Hematopoietic multipotent progenitor cell treated with erythropoietin and hydrocortisone succinate and interleukin-3 and kit ligand, for 6 days (in vitro differentiated cells): ENCODE measurements around the gene CABYR.
A peak's percentile ranks its signal among the peaks of the same experiment; 100 is the strongest.

Experiments
- DNase-seq: peaks from one replicate; pipeline ENCODE4 v3.0.0-alpha.2; 2015

Gene CABYR

GRCh38 chr18:24195296-24196053 is 56.6 kb downstream of the CABYR start:
- no peak for DNase-seq

- DNase-seq: no peak
Measured at GRCh38 chr18:24196764-24197163, 57.9 kb downstream of the CABYR start.

DNA sequence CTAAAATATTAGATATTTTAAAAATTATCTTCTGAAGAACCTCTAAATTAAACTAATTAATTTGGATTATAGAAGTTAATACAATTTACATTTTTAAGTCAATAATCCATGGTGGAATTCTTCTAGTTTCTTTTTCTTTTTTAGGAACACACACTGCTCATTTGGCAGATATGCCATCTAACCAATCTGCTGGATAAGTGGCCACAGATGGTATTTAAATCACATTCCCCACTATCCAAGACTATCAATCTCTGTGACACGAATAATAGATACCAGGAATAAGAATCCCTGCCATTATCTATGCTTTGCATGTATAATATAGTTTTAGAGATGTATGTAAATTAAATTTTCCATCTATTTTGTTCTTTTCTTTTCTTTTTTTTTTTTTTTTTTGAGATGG is 58.5 kb downstream of the CABYR start:
- DNase-seq: no peak

DNA sequence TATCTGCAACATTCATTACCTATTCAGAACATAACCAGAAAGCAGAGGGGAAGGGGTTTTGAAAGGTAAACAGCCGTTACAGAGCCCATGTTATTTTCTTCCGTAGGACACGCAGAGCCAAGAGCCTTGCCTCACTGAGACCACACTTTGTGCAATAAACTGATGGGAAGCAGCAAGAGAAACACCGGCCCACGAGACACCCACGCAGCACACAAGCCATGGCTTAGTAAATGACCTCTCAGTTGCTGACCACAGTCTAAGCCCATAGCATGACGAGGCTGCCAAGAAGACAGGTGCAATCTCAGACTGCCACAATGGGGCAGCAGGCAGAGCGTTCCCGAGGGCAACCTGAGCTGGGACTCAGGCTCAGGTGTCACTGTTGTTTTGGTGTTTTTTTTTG is 59.6 kb downstream of the CABYR start:
- no peak for DNase-seq

DNA sequence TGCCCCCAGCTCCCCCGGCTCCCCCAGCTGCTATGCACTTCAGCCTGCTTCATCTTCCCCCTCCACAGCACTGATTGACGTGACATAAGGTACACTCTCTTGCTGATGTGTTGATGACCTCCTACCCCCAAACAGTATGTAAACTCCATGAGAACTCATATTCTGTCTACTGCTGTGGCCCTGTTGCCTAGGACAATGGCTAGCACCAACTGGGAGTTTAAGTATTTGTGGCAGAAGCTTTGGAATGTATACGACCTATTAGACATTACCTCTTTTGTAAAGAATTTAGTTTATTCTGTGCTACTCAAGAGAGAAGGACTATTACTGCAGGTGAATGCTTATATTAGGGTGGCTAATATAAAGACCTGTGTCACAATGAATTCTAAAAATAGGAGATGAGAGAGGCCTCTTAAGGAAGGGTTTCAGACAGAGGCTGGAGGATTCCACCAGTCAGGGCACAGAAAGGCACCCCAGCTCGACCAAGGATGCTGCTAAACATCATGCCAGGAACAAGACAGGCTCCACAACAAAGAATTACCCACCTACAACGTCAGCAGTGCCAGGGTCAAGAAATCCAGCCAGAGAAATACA is 60.6 kb downstream of the CABYR start:
- no peak for DNase-seq

GRCh38 chr18:24200494-24201290 is 61.8 kb downstream of the CABYR start:
- DNase-seq: peak; percentile 22

GRCh38 chr18:24201699-24202687 is 63.1 kb downstream of the CABYR start:
- no peak for DNase-seq

DNA sequence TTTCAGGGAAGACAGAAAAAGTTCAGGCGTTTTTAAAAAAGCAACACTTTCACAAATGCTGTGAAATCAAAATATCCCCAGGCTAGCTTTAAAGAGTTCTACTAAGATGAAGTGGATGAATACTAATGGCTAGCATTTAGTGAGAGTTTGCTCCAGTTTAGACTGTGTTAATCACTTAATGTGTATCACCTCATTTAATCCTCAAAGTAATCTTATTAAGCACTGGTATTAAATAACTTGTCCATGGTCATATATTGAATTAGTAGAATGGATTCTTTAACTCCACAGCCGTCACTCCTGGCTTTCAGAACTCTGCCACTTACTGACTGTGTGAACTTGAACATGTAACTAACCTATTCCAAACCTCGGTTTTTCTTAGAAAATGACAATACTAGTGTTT is 66.0 kb downstream of the CABYR start:
- DNase-seq: no peak

GRCh38 chr18:24208270-24209035 is 69.6 kb downstream of the CABYR start:
- DNase-seq: no peak

DNA sequence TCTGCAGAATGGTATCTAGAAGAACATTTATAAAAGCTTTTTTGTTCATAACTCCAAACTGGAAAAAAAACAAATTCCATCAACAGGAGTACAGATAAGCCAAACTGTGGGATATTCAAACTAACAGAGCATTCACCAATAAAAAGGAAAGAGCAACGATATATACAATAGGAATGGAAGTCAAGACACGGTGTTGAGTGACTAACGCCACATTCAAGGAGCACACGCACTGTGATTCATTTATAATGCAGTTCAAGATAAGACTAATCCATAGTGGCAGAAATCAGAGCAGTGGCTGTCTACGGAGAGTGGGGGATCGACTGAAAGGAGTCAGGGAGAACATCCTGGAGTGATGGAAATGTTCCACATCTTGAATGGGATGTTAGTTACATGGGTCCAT is 70.7 kb downstream of the CABYR start:
- no peak for DNase-seq
